Muscle of back (tissue), 11 donors: Measurements from ENCODE around the gene PLCB1. TPM values are rescaled to one million over a fixed set of nuclear protein-coding genes. Genes with fewer than 3 reads are reported as not detected.

Source experiments
- DNase-seq, 3 donors: peaks; one replicate each; pipeline versions ENCODE4 v3.0.0 to v3.0.0-alpha.2; 2013
- polyA plus RNA-seq, 10 donors: library from polyadenylated mRNA; unstranded; fragments of 120-200 nt; gene quantifications; one replicate each; pipeline ENCODE4 v1.2.1, GENCODE V29; 2013; ENCODE audit not compliant: insufficient read length in 10 of 10

PLCB1 gene
- polyA plus RNA-seq, 10 donors = 7.8 to 16.3 (median 10.9) TPM

DNA sequence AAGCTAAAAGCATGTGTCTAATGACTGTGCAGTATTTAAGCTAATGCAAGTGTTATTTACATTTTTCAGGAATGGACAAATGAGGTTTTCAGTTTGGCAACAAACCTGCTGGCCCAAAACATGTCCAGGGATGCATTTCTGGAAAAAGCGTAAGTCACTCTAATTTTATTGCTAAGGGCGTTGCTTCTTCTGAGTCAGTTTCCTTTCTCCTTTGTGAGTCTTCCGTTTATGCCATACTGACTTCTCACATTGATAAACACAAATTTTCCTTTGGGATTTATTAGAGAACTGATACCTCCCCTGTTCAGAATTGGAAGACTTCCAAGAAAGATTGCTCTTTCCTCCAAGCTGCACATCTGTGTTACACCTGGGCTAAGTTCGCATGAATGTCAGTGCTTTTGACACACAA, 514.0 kb downstream of the PLCB1 start:
- peak; percentile 73 to 91 (median 83) for DNase-seq

DNA sequence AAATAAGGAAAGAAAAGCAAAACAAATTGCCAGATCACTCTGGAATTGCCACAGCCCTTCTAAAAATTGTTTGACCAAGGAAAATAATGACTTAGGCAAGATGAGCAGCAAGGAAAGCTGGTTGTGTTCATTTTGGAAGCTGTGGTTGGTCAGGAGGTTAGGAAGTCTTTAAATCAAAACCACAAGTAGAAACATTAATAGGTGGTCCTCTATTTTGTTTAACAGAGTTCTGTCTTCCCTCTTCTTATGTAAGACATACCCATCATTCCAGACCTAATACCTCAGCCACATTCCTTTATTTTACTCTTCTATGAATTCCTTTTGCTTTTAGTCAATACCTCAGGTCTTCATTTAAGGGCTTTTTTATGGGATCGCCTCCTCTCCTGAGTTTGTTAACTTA, 514.6 kb downstream of the PLCB1 start:
- DNase-seq = peak in 1 of 3 donors; percentile 67

DNA sequence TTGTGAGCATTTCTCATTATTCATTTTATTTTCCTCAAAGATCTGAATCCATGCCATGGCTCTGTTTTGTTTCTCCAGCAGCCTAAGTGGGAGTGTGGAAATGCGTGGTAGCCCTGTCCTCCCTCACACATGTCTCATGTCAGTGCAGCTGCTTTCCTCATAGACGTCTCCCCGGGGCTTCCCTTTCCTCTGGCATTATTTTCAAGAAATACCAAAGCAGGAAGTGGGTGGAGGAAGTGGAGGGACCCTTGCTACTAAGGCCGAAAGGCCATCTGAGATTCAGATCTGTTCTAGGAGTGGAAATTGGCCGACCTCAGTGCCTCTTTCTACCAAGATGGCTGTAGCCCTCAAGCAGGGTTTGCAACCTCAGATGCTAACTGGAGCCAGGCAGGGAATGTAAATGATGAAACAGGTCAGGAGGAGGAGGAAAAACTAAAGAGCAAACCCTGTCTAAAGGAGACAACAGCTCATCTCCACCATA, 515.9 kb downstream of the PLCB1 start:
- peak in 2 of 3 donors; percentile 57 to 82 for DNase-seq

DNA sequence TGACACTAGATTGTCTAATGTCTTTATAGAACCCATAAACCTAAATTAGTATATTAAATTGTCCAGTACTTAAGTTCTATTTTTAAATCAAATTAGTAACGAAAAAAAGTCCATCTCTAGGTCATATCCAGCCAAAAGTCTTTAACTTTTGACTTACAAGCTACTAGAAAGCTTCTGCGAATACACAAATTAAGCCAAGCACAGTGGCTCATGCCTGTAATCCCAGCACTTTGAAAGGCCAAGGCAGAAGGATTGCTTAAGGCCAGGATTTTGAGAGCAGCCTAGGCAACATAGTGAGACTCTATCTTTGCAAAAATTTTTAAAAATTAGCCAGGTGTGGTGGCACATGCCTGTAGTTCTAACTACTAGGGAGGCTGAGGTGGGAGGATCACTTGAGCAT, 516.4 kb downstream of the PLCB1 start:
- DNase-seq = no peak

DNA sequence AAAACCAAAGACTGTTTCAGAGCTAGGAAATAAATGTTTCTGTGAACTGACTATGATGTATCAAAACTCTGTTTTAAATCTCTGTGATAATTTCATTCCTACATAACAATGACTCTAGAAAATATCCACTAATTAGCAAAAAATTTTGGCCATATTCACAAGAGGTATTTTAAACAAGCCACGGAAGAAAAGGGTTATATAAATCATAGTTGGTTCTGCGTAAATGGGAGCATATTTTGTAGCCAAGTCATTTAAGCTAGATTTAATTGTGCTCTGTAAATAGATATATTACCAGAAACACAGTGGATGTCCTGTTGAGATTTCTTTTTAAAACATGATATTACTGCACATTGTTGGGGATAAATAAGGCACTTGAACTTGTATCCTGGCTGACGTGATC, 520.3 kb downstream of the PLCB1 start:
- no peak for DNase-seq

DNA sequence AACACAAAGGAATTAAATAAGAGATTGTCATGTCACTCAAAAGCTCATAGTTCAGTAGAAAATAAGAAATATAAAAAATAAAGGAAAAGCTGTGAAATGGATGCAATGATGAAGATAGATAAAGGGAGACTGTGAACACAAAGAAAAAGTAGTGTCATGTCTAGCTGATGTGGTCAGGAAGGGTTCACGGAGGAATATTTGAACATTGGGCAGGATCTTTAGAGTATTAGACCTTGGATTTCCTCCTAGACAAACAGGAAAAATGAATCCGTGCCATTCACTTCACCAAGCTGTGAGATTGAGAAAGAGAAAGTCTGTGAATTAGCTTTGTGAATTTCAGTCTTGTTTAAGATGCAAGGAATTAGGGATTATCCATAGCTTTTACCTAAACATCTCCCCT, 522.4 kb downstream of the PLCB1 start:
- no peak for DNase-seq

DNA sequence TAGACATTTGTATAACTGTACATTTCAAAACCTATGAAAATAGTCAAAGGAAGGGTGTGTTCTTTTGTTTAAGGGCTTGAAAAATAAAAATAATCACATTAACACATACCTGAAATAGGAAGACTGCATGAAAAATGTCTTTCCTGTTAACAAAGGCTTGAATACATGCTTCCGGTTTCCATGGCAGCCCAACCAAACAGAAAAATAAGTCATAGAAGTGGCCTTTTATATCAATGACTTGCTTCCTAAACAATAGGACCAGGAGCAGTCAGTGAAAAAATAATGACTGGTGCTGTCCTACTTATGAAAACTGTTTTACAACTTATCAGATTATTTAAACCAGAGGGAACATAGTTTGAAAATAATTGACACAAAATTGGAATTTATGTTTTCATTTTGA, 524.3 kb downstream of the PLCB1 start:
- peak in 1 of 3 donors; percentile 52 for DNase-seq

DNA sequence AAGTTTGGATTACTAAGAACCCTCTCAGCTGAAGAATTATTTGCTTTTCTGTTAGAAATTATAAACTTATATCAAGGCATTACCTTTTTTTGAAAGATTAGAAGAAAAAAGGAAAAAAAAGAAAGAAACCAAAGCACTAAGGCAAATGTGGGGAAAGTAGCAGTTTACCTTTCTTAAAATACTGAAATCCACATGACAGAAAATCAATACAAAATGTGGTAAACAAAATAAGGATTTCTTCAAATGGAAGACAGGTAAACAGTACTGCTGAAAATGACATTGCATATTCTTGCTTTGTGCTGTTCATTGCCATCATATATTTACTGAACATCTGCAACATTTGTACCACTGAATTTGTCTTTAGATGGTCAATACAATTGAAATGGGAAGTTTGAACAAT, 525.6 kb downstream of the PLCB1 start:
- no peak for DNase-seq

DNA sequence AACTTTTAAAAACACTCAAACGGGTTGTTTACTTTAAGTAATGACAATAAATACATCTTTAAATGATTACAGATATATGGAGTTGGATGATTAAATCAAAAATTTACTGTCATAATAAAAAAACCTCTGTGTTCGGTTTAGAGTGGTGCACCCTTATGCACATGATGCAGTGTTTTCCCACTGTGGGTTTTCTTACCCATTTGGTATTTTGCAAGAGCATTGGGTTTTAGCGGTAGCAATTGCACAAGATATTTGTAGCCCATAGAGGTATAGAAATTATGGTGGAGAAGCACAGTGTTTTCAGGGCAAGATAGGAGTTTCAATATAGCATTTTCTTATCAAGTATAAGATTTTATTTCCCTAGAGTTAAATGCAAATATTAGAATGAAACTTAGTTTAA, 526.0 kb downstream of the PLCB1 start:
- DNase-seq = no peak

DNA sequence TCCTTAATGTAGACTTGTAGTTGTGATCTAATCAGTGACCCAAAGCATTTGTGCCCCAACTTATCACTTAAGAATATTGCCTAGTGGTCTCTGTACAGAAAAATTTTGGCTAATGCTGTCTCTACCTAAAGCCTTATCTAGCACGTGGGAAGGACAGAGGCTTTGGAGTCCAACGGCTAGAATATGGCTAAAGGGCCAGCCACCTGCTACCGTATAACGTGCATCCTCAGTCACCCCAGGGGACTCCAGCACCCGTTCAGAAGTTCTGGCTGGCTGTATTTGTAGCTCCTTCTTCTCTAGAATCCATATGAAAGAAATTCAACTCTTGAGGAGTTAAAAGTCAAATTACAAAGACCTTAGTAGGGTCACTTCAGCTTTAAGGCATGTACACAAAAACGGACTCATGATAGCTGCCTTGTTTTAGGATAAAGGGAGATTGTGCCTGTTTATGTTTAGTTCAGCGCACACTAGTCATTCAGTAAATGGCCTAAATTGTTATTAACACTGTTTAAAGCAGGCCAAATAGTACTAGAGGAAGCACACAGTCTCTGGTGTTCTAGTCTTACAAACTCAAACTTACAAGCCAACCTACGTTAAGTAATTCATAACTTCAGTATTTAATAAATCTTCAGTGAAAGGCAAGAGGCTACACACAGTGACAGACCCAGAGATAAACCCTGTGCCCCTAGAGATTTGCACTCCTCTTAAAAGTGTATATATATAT, 529.3 kb downstream of the PLCB1 start:
- DNase-seq = peak in 1 of 3 donors; percentile 37

DNA sequence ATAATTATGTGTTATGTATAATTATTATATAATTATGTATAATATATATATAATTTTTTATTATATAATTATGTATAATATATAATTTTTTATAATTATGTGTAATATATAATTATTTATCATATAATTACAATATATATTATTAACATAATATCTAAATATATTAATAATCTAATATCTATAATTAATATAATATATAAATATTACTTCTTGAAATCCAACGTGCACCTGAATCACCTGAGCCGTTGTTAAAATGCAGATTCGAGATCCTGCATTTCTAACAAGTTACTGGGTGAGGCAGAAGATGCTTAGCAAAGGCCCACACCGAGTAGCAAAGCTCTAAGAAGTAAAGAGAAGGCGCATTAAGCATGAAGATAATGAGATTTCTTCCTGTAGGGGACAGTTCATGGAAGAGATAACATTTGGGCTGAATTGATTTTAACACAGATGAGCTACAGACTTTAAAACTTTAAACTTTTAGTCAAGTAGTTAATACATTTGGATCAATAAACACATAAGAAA, 530.4 kb downstream of the PLCB1 start:
- peak in 1 of 3 donors; percentile 27 for DNase-seq

DNA sequence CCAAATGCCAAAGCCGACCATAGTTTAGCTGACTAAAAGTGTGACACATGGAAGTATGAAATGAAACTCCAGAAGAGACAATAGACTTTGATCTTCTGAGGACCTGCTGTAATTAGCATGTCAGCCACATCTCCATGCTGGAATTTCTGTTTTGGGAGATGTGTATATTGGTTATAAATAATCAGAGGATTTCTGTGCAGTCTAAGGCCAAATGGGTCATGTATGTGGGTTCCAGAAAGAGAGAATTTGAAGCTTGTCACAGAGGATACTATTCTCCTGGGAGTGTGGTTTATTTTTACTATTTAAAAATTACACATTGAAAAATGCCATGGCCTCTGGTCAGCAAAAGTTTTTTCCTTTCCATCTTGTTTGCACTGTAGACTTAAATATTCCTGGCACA, 531.4 kb downstream of the PLCB1 start:
- no peak for DNase-seq

DNA sequence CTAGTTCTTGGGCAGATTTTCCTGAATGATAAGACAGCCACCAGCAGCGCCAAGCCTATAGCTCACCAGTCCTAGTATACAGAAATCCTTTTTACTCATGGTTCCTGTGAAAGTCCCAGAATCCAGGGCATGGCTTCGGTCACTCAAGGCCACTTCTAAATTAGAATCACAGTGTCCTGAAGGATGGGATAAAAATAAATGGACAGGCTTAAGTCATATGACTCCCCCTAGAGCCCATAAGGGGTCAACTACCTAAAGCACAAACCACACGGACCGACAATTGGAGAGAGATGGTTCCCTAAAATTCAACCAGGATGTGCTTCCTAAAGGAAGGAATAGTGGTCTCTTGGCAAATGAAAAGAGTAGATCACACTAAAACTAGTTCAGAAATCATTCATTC, 532.7 kb downstream of the PLCB1 start:
- DNase-seq = no peak

DNA sequence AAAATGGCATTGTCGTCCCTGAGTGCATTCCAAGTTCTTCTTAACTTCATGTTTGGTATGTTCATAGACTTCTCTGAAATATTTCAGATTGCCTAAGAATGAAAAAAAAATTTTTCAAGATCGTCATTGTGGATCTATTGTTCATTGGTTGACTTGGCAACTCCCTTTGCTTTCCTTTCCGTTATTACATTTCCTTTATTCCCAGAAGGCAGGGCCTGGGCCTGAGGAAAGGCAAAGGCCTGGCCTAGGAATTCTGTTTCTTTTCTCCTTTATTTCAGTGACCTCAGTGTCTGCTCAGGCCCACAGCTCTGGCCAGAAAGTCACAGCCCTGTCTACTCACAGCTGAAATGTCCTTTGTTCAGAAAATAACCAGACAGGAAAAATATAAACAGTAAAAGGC, 535.2 kb downstream of the PLCB1 start:
- peak in 1 of 3 donors; percentile 21 for DNase-seq

DNA sequence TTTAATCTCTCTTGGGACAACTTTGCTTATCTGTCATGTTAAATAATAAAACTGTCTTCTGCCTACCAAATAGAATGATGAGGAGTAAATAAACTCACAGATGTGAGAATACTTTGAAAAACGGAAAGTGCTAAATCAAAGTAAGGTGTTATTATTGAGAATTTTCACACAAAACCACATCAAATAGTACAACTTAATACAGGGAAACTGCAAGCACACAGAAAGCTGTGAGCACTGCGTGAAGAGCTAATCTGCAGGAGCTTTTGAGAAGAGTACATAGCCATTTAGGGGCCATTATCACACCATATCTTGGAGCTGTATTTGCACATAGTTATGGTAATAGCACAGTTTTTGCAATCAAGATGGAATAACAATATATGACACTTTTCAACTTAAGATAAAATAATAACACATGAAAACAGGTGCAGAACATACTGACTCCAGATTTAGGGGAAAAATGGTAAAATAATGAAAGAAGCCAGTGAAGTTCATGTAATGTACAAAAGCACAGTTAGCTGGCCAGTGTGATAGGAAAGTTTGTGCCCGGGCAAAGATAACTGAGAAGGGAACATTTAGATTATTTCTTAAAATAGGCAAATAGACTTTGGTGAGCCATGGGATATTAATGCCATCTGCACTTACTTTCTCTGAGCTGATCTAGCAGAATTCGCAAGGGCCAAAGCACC, 538.3 kb downstream of the PLCB1 start:
- no peak for DNase-seq

DNA sequence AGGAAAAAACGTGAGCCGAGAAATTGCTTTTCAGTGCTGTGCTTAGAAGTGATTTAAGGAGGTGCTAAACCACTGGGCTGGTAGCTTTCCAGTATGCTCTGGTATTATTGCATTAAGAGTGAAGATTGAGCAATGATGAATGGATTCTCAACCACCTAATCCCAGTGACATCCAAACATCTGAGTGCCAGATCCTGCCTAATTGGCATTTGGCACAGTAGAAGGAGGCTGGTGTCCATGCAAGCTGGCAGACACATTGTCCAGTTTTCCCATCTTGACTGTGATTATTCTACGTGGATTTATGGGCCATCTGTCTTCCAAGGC, 538.8 kb downstream of the PLCB1 start:
- peak in 1 of 3 donors; percentile 29 for DNase-seq

DNA sequence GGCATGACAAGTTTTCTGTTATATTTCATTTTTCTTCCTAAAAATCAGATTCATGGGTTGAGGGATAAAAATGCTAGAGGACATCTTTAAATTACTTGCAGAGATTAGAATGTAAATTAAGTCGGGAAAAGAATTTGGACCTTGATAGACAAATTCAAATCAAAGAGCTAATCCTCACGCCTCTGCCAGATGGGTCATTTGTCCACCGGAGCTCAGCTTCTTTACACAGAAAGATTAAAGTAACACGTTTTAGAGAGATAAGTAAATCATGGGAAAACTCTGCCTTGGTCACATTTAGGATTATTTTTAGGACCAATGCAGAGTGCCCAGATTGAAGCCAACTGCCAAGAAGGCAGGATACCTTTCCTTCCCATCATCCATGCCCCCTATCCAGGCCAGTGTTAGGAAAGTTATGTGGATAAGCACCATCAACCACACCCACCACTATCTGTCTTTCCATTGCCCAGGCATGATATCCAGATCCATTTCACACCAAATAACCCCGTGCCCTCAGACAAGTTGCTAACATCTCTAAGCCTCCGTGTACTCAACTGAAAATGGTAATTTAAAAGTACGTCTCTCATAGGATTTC, 539.4 kb downstream of the PLCB1 start:
- no peak for DNase-seq

DNA sequence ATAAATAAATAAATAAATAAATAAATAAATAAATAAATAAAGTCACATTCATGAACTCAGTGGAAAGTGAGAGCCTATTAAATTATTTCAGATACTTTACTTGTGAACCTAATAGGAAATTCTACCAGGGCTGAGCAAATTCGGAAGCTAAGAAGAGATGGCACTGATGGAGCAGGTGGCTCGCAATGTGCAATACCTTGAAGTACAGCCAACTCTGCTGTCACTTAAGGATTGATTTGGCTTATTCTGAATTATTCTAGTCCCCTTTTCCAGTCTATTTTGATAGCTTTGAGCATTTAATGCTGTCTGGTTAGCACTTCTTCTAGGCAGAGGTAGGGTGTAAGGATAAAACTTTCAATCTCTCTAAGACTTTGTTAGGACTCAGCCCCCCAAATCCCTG, 541.0 kb downstream of the PLCB1 start:
- no peak for DNase-seq

DNA sequence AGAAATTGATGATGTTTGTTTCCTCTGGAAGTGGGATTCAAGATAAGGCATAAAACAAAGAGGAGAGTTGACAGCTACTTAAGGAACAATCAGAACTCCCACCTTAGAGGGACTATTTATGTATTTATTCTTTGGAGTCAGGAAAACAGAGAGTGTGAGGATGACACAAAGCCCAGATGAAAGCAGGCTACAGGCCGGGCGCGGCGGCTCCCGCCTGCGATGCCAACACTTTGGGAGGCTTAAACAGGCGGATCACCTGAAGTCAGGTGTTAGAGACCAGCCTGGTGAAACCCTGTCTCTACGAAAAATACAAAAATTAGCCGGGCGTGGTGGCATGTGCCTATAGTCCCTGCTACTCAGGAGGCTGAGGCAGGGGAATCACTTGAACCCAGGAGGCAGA, 543.8 kb downstream of the PLCB1 start:
- no peak for DNase-seq

DNA sequence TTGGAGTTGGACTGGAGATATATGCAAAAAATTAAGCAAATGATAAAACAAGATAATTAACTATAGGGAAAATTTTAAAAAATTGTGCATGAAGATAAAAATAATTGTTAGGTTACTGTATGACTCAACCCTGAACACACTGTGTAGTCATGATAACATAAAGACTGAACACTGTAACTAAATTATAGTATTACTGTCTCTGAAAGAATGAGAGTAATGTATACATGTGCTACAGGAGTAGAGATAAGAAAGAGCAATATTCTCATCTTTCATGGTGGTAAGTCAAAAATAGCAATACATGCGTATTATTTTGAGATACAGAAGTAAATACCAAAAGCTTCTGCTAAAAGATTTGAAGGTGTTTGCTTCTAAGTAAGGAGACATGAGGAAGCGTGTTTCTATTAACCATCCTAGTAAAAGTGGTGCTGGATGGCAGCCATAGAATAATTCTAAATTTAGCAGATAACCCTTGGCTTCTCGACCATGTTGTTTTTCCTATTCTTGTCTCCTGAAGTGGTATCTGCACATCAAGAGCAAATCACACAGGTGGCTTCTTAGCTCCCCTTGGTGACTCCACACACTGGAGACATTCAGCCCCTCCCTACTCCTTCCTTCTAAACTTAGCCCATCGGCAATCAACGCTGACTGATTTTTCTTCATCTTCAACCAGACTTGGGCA, 546.2 kb downstream of the PLCB1 start:
- DNase-seq = no peak

DNA sequence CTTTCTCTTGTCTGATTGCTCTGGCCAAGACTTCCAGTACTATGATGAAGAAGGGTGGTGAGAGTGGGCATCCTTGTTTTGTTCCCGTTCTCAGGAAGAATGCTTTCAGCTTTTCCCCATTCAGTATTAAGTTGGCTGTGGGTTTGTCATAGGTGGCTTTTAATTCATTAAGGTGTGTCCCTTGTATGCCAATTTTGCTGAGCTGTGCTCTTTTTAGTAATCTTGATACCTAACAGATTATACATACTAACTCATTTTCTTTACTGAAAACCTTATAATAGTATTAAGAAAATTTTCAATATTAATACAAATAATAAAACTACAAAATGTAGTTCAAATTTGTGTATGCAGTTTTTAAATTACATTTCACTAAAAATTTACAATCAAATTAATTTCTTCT, 557.3 kb downstream of the PLCB1 start:
- no peak for DNase-seq

DNA sequence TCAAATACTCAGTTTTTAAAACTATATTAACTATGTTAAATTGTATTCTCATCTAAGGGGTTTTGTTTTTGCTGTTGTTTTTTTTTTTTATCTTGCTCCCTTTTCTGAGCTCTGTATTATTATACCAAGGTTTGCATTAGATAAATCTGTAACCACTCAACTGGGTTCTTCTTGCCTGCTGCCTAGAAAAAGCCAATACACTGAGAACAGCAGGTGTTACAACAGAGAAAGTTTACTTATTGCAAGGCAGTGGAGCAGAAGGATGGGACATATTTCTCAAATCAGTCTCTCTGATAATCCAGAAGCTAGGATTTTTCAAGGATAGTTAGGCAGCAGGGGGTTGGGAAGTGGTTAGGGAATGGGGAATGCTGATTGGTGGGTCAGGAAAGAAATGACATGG, 558.0 kb downstream of the PLCB1 start:
- no peak for DNase-seq
